ENCODE data around the gene FHIT. TPM values are rescaled to one million over a fixed set of nuclear protein-coding genes. Genes with fewer than 3 reads are reported as not detected.

Gene FHIT
- total RNA-seq, 4 donors from 2014 or later, result 8.8 to 35.6 (median 12.6) TPM

GRCh38 chr3:60274098-60274497, 977.2 kb downstream of the FHIT start:
- no peak for DNase-seq (ENCODE audit: low spot score in 2 of 2)
- WGBS, result 87% methylated on average over 2 of the region's 2 CpGs
- no peak overlapping the region for H3K27ac ChIP-seq
- H3K4me3 ChIP-seq, result no peak overlapping the region
- H3K27me3 ChIP-seq, result no peaks in the 10 kb centered on the region
- no peaks in the 10 kb centered on the region for H3K4me1 ChIP-seq
- no peaks in the 10 kb centered on the region for H3K9me3 ChIP-seq
- TF ChIP-seq POLR2A (IDR thresholded peaks at IDR 0.05), result no peak
- TF ChIP-seq POLR2AphosphoS5 (IDR thresholded peaks at IDR 0.05), result no peak
- no peak for TF ChIP-seq EP300 (IDR thresholded peaks at IDR 0.05)
- TF ChIP-seq CTCF (IDR thresholded peaks at IDR 0.05), result no peak
- no peaks in the 10 kb centered on the region for H3K36me3 ChIP-seq

- WGBS, result 97% methylated on average over 7 of the region's 7 CpGs
- no peaks in the 10 kb centered on the region for H3K36me3 ChIP-seq
- no peak for DNase-seq (ENCODE audit: low spot score in 2 of 2)
- H3K27me3 ChIP-seq, result no peaks in the 10 kb centered on the region
- H3K4me3 ChIP-seq, result no peak overlapping the region
- no peaks in the 10 kb centered on the region for H3K4me1 ChIP-seq
- H3K27ac ChIP-seq, result no peak overlapping the region
- H3K9me3 ChIP-seq, result no peaks in the 10 kb centered on the region
- TF ChIP-seq POLR2AphosphoS5 (IDR thresholded peaks at IDR 0.05) (no peak), CTCF (IDR thresholded peaks at IDR 0.05) (no peak), POLR2A (IDR thresholded peaks at IDR 0.05) (no peak)
Measured at GRCh38 chr3:60269829-60270266, 981.4 kb downstream of the FHIT start.

- WGBS, result 91% methylated on average over 1 of the region's 1 CpG
- no peaks in the 10 kb centered on the region for H3K4me1 ChIP-seq
- no peaks in the 10 kb centered on the region for H3K36me3 ChIP-seq
- H3K9me3 ChIP-seq, result no peaks in the 10 kb centered on the region
- DNase-seq (ENCODE audit: low spot score in 2 of 2), result no peak
- no peaks in the 10 kb centered on the region for H3K27me3 ChIP-seq
- TF ChIP-seq POLR2AphosphoS5 (IDR thresholded peaks at IDR 0.05), result no peak
- no peak for TF ChIP-seq CTCF (IDR thresholded peaks at IDR 0.05)
- no peak for TF ChIP-seq POLR2A (IDR thresholded peaks at IDR 0.05)
- no peak for TF ChIP-seq EP300 (IDR thresholded peaks at IDR 0.05)
- H3K27ac ChIP-seq, result no peak overlapping the region
- no peak overlapping the region for H3K4me3 ChIP-seq
Measured at GRCh38 chr3:60269377-60269776, 981.9 kb downstream of the FHIT start.

- Histone ChIP-seq H3K27ac (no peak overlapping the region), H3K4me1 (no peaks in the 10 kb centered on the region), H3K27me3 (no peaks in the 10 kb centered on the region), H3K9me3 (no peaks in the 10 kb centered on the region), H3K4me3 (no peak overlapping the region), H3K36me3 (no peaks in the 10 kb centered on the region)
- TF ChIP-seq CTCF (IDR thresholded peaks at IDR 0.05) (no peak), POLR2AphosphoS5 (IDR thresholded peaks at IDR 0.05) (no peak)
- WGBS, result 36% methylated on average over 2 of the region's 2 CpGs
- DNase-seq (ENCODE audit: low spot score in 2 of 2), result no peak
Measured at GRCh38 chr3:60268123-60268522, 983.1 kb downstream of the FHIT start.

GRCh38 chr3:60266444-60266843, 984.8 kb downstream of the FHIT start:
- no peaks in the 10 kb centered on the region for H3K36me3 ChIP-seq
- no peaks in the 10 kb centered on the region for H3K27me3 ChIP-seq
- DNase-seq (ENCODE audit: low spot score in 2 of 2), result no peak
- WGBS, result 93% methylated on average over 2 of the region's 2 CpGs
- H3K4me1 ChIP-seq, result no peaks in the 10 kb centered on the region
- no peak overlapping the region for H3K27ac ChIP-seq
- no peak overlapping the region for H3K4me3 ChIP-seq
- TF ChIP-seq CTCF (IDR thresholded peaks at IDR 0.05) (no peak), POLR2AphosphoS5 (IDR thresholded peaks at IDR 0.05) (no peak), EP300 (IDR thresholded peaks at IDR 0.05) (no peak), POLR2A (IDR thresholded peaks at IDR 0.05) (no peak)
- no peaks in the 10 kb centered on the region for H3K9me3 ChIP-seq

Data from suprapubic skin (tissue), 4 donors.